AG08396 (cell line): Measurements from ENCODE around the gene GANAB.
"Not testable (repeated sequence)": the region's sequence is repeated elsewhere in the genome, so short reads cannot be mapped to it uniquely, and the experiment has no call there.

Experiments used
- DNase-seq: peaks from one replicate; pipeline ENCODE4 v3.0.0; 2012; ENCODE audit warnings: low spot score, mixed read lengths

Gene GANAB

GRCh38 chr11:62666259-62666926 is 20.0 kb upstream of the GANAB start:
- no peak for DNase-seq

- peak; percentile 60 for DNase-seq
Observed at GRCh38 chr11:62665599-62666258, 19.3 kb upstream of the GANAB start.

GRCh38 chr11:62665075-62665598 is 18.7 kb upstream of the GANAB start, which contains the start of the genes C11orf98 and CSKMT:
Gene C11orf98, minus strand, starts transcription at chr11:62665210. Its CDS starts 41 bp downstream, at chr11:62665169.
Gene CSKMT, plus strand, starts transcription at chr11:62665312. Its CDS starts 568 bp downstream, at chr11:62665880.
- DNase-seq, result peak; percentile 97

- DNase-seq, result no peak
Observed at GRCh38 chr11:62664405-62665074, 18.1 kb upstream of the GANAB start.

GRCh38 chr11:62656796-62657429 is 10.5 kb upstream of the GANAB start:
- no peak for DNase-seq

- DNase-seq, result no peak
Observed at GRCh38 chr11:62654297-62654696, 7.9 kb upstream of the GANAB start.

- DNase-seq, result no peak
Observed at GRCh38 chr11:62652161-62653006, 6.0 kb upstream of the GANAB start.

GRCh38 chr11:62650283-62650682 is 3.9 kb upstream of the GANAB start:
- DNase-seq, result not testable (repeated sequence)

- no peak for DNase-seq
Observed at GRCh38 chr11:62649486-62649885, 3.1 kb upstream of the GANAB start.

GRCh38 chr11:62648967-62649364 is 2.6 kb upstream of the GANAB start:
- DNase-seq, result no peak

GRCh38 chr11:62648185-62648966 is 2.0 kb upstream of the GANAB start:
- DNase-seq, result no peak

GRCh38 chr11:62647609-62648005 is 1.2 kb upstream of the GANAB start:
- DNase-seq, result no peak

GRCh38 chr11:62646825-62647608 is 604 bp upstream of the GANAB start:
- DNase-seq, result no peak

GRCh38 chr11:62645671-62645945 is 805 bp downstream of the GANAB start:
- no peak for DNase-seq

- DNase-seq, result no peak
Observed at GRCh38 chr11:62644220-62644619, 2.2 kb downstream of the GANAB start.

GRCh38 chr11:62632492-62632891 is 13.9 kb downstream of the GANAB start:
- DNase-seq, result no peak

- no peak for DNase-seq
Observed at GRCh38 chr11:62627713-62628112, 18.7 kb downstream of the GANAB start.

GRCh38 chr11:62622476-62623089 is 23.8 kb downstream of the GANAB start:
- no peak for DNase-seq
